HG03039 (cell line): ENCODE data around the gene ZMYM3.
A peak's percentile ranks its signal among the peaks of the same experiment; 100 is the strongest.
"Not testable (repeated sequence)": the region's sequence is repeated elsewhere in the genome, so short reads cannot be mapped to it uniquely, and the experiment has no call there.

Experiments
- ATAC-seq: cut with Tn5 transposase; IDR thresholded peaks from one replicate; pipeline ENCODE4 v1.9.1; 2021; ENCODE audit warnings: mild to moderate bottlenecking, moderate library complexity; ENCODE audit not compliant: unreplicated experiment

Gene ZMYM3

DNA sequence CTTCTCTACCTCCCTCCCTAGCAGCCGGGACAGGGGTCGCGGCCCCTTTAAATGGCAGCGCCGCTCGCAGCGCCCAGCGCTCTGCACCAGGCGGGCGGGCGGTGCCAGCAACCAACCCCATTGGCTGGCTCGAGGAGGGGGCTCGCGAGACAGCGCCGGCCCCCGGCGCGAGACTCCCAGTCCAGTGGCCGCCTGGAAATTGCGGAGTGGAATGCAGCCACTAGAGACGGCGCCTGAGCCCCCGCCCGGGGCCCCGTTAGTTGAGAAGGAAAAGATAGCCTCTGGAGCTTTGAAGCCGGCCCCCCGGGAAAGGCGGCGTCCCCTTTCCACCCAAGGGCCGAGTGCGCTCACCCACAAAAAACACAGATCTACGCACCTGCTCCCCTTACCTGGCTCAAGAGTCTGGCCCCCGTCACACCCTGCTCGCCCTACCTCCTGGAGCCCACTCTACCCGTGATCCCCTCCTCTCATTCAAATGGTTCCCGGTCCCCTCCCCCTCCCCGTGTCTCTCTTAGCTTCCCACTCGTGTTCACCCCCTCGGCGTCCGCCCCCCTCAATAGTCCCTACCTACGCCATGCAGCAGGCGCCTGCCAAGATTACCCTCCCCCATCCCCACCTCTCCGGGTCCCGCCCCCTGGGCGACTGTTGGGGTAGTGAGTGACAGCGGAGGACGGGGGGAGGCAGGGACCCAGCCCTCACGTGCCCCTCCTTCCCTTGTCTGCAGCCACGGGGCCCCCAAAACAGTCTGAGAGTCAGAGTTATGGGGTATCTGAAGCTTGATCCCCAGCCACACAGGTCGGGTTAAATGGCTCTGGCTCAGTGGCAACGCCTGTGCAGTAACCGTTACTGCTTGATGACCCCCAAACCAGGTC lies at the start of gene ZMYM3:
ZMYM3 (minus strand) TSS at position 49 of the 872 bp plus-strand sequence. CDS start 885 bp downstream, outside the sequence.
- peak; percentile 84 for ATAC-seq

DNA sequence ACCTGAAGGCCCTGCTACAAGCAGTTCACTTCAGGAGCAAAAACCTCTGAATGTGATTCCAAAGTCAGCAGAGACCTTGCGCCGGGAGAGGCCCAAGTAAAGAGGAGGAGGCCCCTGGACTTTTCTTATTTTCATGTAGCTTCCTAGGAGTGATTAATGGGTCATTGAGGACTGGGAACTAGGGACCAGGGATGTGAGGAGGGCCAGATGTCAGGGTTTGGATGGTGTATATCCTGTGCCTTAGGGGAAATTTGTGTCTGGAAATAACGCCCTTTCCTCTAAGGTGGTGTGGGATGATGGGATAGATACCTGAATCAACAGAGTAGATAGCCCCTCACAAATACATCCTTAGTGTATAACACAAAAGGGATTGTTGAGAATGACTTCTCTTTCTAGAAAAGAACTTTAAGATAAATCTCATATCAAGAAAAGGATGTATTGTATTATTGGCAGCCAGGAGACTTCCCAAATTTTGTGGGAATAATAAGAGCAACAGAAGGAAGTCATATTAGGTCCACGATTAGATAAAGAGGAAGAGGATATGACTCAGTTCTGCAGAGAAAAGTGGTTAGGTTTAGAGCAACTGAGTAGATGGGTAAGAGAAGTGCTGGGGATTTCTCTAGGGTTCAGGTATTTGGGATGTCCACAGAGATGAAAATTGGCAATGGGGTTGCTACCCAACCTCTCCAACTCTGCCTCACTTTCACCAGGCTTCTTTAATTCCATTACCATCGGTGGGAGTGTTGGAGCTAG lies 48.7 kb upstream of the ZMYM3 start:
- no peak for ATAC-seq

DNA sequence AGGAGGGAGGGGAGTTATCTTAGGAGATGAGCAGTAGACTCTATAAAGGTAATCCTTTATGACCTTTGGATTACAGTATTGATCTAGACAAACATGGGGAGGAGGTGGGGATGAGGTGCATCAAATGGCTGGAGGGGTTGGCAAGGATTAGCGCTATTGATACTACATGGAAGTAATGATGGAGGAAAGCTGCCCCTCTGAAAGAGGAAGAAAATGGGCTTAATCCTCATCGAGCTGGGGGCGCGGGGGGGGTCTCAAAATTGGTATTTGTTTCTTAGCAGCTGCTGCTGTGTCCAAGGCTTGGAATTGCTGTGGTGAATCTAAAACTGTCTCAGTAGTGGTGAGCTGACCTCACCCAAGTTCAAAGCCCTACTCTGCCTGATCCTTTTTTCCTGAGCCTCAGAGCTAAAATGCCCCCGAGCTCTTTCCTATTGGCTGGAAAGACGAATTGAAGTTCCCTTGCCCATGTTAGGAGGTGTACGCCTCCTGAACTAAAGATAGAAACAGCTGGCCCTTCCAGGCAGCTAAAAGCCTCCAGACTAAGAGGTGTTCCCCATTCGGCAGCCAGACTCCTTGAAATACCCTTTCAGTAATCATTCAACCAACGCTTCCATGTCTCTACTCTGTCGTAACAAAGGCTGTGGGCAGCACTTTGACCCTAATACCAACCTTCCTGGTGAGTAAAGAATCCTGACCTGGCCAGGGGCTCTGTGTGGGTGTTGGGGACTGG lies 47.4 kb upstream of the ZMYM3 start, which contains the start of gene ITGB1BP2:
ITGB1BP2 (plus strand) TSS at position 556 of the 730 bp plus-strand sequence; CDS start at position 613, 57 bp downstream.
- ATAC-seq, result no peak

DNA sequence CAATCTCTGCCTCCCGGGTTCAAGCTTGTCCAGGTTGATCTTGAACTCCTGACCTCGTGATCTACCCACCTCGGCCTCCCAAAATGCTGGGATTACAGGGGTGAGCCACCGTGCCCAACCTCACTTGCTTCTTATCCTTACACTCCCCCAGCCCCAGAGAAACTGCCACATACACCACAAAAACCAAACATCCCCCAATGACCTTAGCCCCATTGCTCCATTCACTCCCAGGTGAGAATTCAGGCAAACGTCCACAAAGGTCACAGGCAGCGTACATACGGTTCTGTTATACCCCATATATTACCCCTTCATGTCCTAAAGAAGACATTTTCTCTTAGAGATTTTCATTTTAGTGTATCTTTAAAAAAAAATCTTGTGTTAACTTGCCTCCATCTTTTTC lies 46.6 kb upstream of the ZMYM3 start:
- not testable (repeated sequence) for ATAC-seq

DNA sequence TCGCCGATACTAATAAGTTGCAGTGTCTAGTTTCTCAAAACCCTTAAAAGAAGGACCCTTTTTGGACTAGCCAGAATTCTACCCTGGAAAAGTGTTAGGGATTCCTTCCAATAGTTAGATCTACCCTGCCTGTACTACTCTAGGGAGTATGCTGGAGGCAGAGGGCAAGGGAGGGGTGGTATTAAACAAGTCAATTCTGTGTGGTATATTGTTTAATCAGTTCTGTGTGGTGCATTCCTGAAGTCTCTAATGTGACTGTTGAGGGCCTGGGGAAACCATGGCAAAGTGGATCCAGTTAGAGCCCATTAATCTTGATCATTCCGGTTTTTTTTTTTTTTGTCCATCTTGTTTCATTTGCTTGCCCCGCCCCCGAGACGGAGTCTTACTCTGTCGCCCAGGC lies 46.1 kb upstream of the ZMYM3 start:
- not testable (repeated sequence) for ATAC-seq

DNA sequence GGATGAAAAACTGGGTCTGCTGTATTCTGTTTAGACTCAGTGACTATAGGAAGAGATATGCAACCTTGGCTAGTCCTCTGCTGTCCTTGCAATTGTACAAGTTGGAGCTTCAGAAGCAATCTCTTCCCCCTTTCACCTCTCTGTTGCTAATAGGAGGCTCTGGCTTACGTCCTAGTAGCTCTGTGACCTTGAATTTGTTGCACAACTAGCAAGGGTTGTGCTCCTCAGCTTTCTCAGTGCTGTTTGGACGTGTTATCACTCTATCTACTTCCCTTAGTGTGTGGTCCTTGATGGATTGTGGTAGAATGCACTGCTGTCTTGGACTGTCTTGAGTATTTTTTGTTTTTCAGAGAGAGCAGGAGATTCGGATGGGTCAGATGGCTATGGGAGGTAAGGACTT lies 44.2 kb upstream of the ZMYM3 start:
- no peak for ATAC-seq

DNA sequence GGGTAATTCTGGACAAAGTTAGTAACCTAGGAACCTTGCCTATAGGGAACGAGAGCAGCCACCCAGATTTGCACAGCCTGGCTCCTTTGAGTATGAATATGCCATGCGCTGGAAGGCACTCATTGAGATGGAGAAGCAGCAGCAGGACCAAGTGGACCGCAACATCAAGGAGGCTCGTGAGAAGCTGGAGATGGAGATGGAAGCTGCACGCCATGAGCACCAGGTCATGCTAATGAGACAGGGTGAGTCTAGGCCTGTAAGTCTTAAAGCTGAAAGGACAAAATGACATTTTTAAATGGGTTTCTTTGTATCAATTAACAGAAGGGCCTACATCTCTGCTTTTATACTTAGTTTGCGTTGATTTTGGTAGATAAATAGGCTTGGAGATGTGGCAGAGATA lies 42.9 kb upstream of the ZMYM3 start:
- no peak for ATAC-seq

DNA sequence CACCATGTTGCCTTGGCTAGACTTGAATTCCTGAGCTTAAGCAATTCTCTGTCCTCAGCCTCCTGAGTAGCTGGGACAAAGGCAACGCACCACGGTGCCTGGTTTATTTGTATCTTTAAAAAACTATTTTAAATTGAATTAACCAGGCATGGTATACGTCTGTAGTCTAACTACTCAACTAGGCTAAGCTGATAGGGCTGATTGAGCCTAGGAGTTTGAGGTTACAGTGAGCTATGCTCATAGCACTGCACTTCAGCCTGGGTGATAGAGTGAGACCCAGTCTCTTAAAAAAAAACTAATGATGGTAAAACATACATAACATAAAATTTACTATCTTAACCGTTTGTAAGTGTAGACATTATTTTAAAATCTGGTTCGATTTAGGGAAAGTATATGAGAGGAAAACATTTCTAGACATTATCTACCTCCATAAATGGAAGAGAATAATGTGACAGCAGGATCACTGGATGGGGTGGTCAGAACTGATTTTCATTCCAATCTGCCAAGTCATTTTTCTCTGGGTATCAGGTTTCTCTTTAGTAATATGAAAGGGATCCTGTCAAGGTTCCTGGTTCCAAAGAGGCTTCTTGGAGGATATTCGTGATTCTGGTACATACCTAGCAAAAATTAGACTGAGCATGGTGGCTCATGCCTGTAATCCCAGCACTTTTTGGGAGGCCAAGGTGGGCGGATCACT lies 38.9 kb upstream of the ZMYM3 start:
- ATAC-seq, result no peak

DNA sequence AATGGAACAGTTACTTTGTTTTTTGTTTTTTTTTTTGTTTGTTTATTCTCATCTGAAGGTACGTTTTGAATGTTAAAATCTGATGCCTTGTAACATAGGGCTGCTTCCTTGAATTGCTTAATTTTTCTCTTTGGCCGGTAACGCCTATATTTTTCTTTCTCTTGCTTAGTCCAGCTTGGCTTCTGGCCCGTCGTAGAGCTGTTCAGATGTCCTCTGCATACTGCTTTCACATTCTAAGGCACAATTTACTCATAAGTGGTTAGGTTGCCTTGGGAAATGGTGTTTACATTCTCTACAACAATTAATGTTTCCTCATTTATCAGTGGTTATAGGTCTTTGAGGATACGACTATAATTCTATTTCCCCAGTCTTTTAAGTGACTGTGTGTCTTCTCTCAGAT lies 37.4 kb upstream of the ZMYM3 start:
- ATAC-seq, result no peak

DNA sequence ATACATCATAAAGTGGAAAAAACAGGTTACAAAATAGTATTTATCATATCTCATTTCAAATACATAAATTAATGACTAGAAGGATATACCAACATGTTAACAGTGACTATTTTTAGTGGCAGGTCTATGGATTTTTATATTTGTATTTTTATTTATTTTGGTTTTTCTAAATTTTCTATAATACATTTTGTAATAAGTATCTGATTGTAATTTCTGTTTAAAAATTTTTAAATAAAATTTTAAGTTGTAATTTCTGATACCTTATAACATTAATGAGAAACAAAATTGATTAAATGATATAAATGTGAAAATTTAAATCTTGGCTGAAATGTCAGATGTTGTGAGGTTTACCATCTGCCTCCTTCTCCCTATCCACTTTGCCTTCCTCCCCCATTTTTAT lies 32.0 kb upstream of the ZMYM3 start:
- ATAC-seq, result no peak

DNA sequence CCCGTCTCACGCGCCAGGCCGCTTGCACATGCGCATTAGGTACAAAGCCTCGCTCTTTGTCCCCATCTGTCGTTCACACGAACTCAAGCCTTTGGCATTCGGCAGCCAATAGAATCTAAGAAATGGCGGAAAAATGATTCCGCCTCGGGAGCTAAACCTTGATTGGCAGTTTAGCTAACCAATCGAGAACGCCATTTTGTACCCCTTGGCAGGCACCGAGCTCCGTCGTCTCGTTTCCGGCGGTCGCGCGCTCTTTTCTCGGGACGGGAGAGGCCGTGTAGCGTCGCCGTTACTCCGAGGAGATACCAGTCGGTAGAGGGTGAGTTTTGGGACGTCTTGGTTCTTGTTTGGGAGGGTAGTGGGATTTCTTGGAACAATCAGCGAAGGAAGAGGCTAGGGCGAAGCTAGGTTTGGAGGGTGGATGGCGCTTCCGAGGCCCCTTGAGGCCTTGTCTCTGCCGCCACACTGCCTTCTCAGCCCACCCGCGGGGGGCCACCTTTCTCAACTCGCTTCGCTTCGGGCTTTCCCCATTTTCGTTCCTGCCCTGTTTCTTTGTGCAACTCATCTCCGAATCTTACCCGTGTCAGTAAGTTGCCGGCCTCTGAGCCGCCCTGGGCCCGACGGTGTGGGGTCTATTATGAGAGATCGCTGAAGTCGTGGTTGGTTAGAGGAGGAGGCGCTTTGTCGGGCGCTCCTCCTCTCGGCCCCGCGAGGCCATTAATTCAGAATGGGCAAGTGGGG lies 29.6 kb upstream of the ZMYM3 start, which contains the start of gene NONO:
NONO (plus strand) TSS at position 233 of the 741 bp plus-strand sequence. CDS start 7,003 bp downstream, outside the sequence.
- ATAC-seq, result peak; percentile 75

DNA sequence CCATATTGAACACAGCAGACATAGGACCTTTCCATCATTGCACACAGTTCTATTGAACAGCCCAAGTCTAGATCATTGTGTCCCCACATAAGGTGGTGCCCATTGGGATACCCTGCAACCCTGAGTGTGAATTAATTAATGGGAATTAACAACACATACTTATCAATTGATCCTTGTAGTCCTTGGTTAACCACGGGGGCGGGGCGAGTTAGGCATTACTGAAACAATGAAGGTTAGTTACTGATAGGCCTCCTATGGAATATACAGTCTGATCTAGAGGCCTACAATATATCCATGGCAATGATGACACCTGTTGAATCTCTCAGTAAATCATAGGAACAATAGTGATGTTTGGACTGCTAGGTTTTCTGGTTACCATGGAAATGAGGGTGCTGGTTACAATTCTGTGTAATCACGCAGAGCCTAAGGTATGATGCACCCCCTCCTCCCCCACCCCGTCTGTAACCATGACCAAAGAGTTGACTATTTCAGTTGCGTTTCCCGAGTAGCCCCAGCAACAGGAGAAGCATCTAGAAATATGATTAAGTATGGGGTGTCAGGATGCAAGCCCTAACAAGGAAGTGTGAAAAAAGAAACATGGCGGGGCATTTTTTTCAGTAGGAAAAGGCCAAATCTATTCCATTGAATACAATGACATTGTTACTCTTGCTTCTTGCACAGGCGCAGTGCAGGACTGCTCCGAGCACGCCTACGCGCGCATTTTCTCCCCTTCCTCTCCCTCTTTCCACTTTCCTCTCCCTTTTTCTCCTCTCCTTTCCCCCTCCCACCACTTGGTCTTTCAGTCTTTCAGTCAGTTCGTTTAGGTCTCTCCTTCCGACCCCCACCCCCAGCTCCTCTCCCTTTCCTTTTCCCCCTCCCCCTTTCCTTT lies 28.8 kb upstream of the ZMYM3 start:
- ATAC-seq, result peak; percentile 37

DNA sequence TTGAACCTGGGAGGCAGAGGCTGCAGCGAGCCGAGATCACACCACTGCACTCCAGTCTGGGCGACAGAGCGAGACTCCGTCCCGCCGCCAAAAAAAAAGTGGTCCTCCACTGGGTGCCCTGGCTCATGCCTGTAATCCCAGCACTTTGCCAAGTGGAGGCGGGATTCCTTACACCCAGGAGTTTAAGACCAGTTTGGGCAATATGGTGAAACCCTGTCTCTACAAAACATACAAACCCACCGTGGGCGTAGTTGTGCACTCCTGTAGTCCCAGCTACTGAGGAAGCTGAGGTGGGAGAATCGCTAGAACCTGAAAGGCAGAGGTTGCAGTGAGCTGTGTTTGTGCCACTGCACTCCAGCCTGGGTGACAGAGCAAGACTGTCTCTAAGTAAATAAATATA lies 27.4 kb upstream of the ZMYM3 start:
- ATAC-seq, result not testable (repeated sequence)

DNA sequence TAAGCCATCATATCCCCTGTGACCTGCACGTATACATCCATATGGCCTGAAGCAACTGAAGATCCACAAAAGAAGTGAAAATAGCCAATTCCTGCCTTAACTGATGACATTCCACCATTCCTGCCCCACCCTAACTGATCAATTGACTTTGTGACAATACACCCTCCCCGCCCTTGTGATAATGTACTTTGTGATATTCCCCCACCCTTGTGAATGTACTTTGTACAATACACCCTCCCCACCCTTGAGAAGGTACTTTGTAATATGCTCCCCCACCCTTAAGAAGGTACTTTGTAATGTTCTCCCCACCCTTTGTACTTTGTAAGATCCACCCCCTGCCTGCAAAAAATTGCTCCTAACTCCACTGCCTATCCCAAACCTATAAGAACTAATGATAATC lies 18.4 kb upstream of the ZMYM3 start:
- ATAC-seq, result not testable (repeated sequence)

DNA sequence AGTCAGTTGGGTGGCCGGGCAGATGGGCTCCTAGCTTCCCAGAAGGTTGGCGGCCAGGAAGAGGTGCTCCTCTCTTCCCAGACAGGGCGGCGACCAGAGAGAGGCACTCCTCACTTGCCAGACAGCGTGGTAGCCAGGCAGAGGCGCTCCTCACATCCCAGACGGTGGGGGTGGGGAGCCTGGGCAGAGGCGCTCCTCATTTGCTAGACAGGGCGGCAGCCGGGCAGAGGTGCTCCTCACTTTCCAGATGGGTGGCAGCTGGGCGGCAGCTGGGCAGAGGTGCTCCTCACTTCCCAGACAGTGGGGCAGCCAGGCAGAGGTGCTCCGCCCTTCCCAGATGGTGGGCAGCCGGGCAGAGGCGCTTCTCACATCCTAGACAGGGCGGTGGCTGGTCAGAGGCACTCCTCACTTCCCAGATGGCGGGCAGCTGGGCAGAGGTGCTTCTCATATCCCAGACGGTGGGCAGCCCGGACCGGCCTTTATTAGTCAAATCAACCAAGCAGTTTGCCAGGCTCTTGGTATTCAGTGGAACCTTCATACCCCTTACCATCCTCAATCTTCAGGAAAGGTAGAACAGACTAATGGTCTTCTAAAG lies 16.0 kb upstream of the ZMYM3 start:
- ATAC-seq, result no peak

DNA sequence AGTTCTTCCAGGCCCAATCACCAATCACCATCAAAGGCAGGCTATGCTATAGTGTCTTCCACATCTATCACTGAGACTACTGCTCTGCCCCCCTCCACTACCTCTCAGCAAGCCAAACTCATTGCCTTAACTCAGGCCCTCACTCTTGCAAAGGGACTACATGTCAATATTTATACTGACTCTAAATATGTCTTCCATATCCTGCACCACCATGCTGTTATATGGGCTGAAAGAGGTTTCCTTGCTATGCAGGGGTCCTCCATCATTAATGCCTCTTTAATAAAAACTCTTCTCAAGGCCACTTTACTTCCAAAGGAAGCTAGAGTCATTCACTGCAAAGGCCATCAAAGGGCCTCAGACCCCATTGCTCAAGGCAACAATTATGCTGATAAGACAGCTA lies 14.7 kb upstream of the ZMYM3 start:
- not testable (repeated sequence) for ATAC-seq

DNA sequence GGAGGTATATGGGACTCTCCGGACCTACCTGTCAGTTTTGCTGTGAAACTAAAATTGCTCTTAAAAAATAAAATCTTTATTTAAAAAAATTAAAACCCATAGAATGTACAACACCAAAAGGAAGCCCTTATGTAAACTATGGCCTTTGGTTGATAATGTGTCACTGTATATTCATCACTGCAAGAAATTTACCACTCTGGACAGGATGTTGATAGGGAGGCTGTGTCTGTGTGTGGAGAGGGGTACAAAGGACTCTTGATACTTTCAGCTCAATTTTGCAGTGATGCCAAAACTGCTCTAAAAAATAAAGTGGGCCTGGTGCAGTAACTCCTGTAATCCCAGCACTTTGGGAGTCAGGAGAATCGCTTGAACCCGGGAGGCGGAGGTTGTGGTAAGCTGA lies 2.9 kb upstream of the ZMYM3 start:
- ATAC-seq, result no peak

DNA sequence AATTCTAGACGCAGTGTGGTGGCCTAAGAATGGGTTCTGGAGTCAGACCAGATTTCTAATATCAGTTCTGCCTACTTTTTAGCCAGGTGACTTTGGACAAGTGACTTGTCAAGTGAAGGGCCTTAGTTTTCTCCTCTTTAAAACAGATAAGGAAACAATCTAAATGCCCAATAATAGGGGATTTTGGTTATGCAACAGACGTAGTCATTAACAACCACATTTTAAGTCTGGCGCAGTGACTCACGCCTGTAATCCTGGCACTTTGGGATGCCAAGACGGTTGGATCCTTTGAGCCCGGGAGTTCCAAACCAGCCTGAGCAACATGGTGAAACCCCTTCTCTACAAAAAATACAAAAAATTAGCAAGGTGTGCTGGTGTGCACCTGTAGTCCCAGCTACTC lies 2.1 kb upstream of the ZMYM3 start:
- no peak for ATAC-seq
